ENCODE measurements around the gene CHKA. TPM values are rescaled to one million over a fixed set of nuclear protein-coding genes. Genes with fewer than 3 reads are reported as not detected.

CHKA gene
- total and polyA plus RNA-seq, 2 of the 8 experiments (the other 6 are each of a cell fraction or from before 2014, with no cell fraction given), result 61.2 to 86.6 TPM

- TF ChIP-seq CHD7 (IDR thresholded peaks at IDR 0.05; ENCODE audit: insufficient replicate concordance, low read length), result no peak
- TF ChIP-seq GTF2F1 (IDR thresholded peaks at IDR 0.05; ENCODE audit: borderline replicate concordance, low read depth, low read length), result no peak
- TF ChIP-seq SRF (IDR thresholded peaks at IDR 0.05; ENCODE audit: low read depth, low read length), result no peak
- no peak for TF ChIP-seq CEBPB (IDR thresholded peaks at IDR 0.05; ENCODE audit: low read depth, low read length)
- TF ChIP-seq SAP30 (IDR thresholded peaks at IDR 0.05; ENCODE audit: insufficient read depth, insufficient replicate concordance, low read length), result no peak
Measured at GRCh38 chr11:68115285-68115684, 5.9 kb downstream of the CHKA start (continued).

All from H1 (cell line).